Activated CD4-positive, alpha-beta T cell treated with anti-CD3 and anti-CD28 coated beads, Interleukin-2, amount 10 ng/mL, durations not matched to agents 7 days and 5 days (primary cell): ENCODE measurements around the gene SLC22A4. TPM values are rescaled to one million over a fixed set of nuclear protein-coding genes. Genes with fewer than 3 reads are reported as not detected.

Experiments
- CTCF ChIA-PET: fragments of 350-600 bp; sonication (Branson Sonifier 250); formaldehyde crosslinking; loops from one replicate; lab custom pipeline; 2021; ENCODE audit warnings: antibody characterized with exemption; lab: Charles Lee
- POLR2A ChIA-PET: fragments of 350-600 bp; sonication (Branson Sonifier 250); formaldehyde crosslinking; loops from one replicate; lab custom pipeline; 2021; ENCODE audit warnings: antibody characterized with exemption; lab: Charles Lee
- DNase-seq: peaks from one replicate; pipeline ENCODE4 v3.0.0-alpha.2; 2020
- H3K27ac Mint-ChIP-seq: one replicate; pipeline ENCODE4 v1.8.0; 2021; ENCODE audit warnings: mild to moderate bottlenecking, moderate library complexity, mixed read lengths
- H3K27me3 Mint-ChIP-seq: one replicate; pipeline ENCODE4 v1.8.0; 2021; ENCODE audit warnings: mixed read lengths
- H3K36me3 Mint-ChIP-seq: one replicate; pipeline ENCODE4 v1.8.0; 2021; ENCODE audit warnings: low read depth, mixed read lengths
- H3K4me1 Mint-ChIP-seq: one replicate; pipeline ENCODE4 v1.8.0; 2021; ENCODE audit warnings: mixed read lengths
- H3K4me3 Mint-ChIP-seq: one replicate; pipeline ENCODE4 v1.8.0; 2021; ENCODE audit warnings: mild to moderate bottlenecking, moderate library complexity, mixed read lengths
- H3K9me3 Mint-ChIP-seq: one replicate; pipeline ENCODE4 v1.8.0; 2021; ENCODE audit warnings: mixed read lengths
- total RNA-seq, 2 experiments: library from RNA; stranded (reverse); gene quantifications; one replicate each; pipeline ENCODE4 v1.2.3, GENCODE V29; 2021

SLC22A4 gene
- total RNA-seq, 2 experiments from 2014 or later: not detected

DNA sequence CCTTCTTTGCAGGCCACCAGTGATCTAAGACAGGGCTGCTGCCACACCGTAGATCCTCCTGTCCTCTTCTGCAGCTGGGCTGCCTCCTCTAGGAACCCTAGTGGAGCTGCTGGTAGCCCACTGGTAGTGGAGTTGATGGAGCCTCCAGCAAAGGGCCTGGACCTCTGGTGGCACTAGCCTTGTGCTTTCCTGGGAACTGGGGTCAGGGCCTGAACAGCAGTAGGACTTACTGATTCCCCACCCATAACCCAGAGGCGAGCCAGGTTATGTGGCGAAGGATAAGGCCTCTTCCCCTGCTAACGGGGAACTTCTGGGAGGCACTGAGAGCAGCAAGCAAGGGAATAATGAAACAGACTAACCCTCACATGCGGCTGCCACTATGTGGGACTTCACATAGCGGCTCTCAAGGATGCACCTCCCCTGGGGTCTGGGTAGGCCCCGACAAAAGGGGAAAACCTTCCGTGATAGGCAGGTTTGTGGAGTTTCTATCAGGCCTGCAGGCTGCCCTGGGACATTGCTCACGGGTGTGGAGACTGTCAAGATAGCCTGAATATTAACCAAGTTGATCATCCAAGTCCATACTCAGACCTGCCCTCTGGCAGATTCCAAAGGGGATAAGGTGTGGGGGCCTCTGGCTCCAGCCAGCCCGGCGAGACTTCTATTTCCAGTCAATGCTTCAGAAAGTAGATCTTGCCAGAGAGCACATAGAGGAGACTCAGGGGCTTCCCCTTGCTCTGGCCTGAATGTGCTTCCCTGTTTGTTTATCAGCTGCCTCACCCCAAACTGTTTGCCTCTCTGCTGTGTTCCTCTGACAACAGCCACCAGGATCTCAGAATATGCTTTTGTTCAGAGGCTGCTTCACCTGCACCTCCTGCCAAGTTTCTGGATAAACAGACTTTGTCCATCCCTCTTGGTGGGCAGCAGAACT is 7.4 kb downstream of the SLC22A4 start:
- no peak overlapping the region for H3K4me3 Mint-ChIP-seq
- peaks cover 3% of the 10 kb centered on the region for H3K4me1 Mint-ChIP-seq
- DNase-seq: no peak
- H3K9me3 Mint-ChIP-seq: peaks cover 2% of the 10 kb centered on the region
- POLR2A ChIA-PET: no interaction called here
- no peak overlapping the region for H3K27ac Mint-ChIP-seq
- H3K36me3 Mint-ChIP-seq: peaks cover 2% of the 10 kb centered on the region
- CTCF ChIA-PET: interaction anchor here (1.4 kb wide), 1 partner anchor 9 kb away, joined by 3 read pairs; no protein-coding TSS in a partner anchor
- peaks cover 4% of the 10 kb centered on the region for H3K27me3 Mint-ChIP-seq

DNA sequence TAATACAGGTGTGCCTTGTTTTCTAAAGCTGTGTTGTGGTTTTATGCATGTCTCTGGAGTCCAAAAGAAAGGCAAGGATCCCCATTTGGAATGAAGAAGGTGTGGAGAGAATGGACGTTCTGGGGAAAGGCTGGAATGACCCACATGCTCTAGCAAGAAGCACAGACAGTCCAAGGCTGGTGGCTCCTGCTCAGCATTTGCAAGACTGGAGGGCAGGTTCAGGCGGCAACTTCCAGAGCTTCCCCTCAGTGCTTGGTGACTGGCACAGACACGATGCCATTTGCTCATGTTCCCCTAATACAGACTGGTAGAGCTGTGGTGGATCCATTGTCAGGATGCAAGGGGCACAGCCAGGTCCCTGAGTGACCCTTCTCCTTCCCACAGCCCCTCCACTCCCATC is 8.2 kb downstream of the SLC22A4 start:
- CTCF ChIA-PET: interaction anchor here (1.2 kb wide), 1 partner anchor 10 kb away, joined by 6 read pairs; no protein-coding TSS in a partner anchor
- peaks cover 3% of the 10 kb centered on the region for H3K4me1 Mint-ChIP-seq
- peaks cover 2% of the 10 kb centered on the region for H3K9me3 Mint-ChIP-seq
- POLR2A ChIA-PET: no interaction called here
- H3K4me3 Mint-ChIP-seq: no peak overlapping the region
- H3K27me3 Mint-ChIP-seq: peaks cover 4% of the 10 kb centered on the region
- DNase-seq: no peak
- H3K36me3 Mint-ChIP-seq: peaks cover 2% of the 10 kb centered on the region
- H3K27ac Mint-ChIP-seq: no peak overlapping the region

- H3K27ac Mint-ChIP-seq: no peak overlapping the region
- no peak for DNase-seq
- peaks cover 2% of the 10 kb centered on the region for H3K9me3 Mint-ChIP-seq
- no peak overlapping the region for H3K4me3 Mint-ChIP-seq
- H3K4me1 Mint-ChIP-seq: no peaks in the 10 kb centered on the region
- ChIA-PET POLR2A (no interaction called here), CTCF (interaction anchor here (1.2 kb wide), 1 partner anchor 11 kb away, joined by 6 read pairs; no protein-coding TSS in a partner anchor)
- H3K27me3 Mint-ChIP-seq: peaks cover 4% of the 10 kb centered on the region
- H3K36me3 Mint-ChIP-seq: peaks cover 2% of the 10 kb centered on the region
Observed at GRCh38 chr5:132303589-132303988, 9.4 kb downstream of the SLC22A4 start.

DNA sequence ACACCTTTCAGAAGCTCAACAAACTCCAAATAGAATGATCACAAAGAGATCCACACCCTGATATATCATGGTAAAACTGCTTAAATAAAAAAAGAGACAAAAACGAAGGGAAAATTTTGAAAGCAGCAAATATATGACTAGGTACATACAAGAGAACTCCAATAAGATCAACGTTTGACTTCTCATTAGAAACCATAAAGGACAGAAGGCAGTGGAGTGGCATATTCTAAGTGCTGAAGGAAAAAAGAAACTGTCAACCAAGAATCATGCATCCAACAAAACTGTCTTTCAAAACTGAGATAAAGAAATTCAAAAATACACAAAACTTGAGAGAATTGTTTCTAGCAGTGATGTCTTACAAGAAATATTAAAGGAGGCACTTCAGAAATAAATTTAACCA is 11.2 kb downstream of the SLC22A4 start:
- POLR2A ChIA-PET: no interaction called here
- no peak for DNase-seq
- Mint-ChIP-seq H3K36me3 (peaks cover 2% of the 10 kb centered on the region), H3K27ac (no peak overlapping the region), H3K9me3 (peaks cover 2% of the 10 kb centered on the region), H3K27me3 (peaks cover 4% of the 10 kb centered on the region), H3K4me3 (no peak overlapping the region), H3K4me1 (no peaks in the 10 kb centered on the region)
- CTCF ChIA-PET: no interaction called here

DNA sequence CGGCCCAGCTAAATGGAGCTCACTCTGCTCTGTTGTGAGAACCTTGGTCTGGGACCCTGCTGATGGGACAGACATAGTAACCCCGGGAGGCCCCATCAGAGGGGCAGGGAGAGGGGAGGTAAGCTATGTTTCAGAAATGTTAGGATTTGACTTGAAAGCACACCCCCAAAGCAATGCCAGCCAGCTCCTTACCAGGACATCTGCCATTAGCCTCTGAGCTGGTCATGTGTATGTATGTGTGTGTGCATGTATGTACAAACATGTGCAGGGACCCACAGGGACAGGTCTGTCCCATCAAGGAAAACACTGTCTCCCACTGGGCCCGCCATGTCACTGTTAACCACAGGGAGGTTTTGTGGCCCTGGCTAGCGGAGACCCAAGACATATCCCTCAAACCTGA is 14.5 kb downstream of the SLC22A4 start:
- ChIA-PET CTCF (interaction anchor here (1.1 to 1.2 kb wide), 2 partner anchors 13 to 14 kb away, joined by 3 read pairs; no protein-coding TSS in a partner anchor), POLR2A (no interaction called here)
- Mint-ChIP-seq H3K36me3 (peaks cover 2% of the 10 kb centered on the region), H3K9me3 (peaks cover 2% of the 10 kb centered on the region), H3K27ac (no peak overlapping the region), H3K4me1 (no peaks in the 10 kb centered on the region), H3K27me3 (peaks cover 4% of the 10 kb centered on the region), H3K4me3 (no peak overlapping the region)
- DNase-seq: no peak

DNA sequence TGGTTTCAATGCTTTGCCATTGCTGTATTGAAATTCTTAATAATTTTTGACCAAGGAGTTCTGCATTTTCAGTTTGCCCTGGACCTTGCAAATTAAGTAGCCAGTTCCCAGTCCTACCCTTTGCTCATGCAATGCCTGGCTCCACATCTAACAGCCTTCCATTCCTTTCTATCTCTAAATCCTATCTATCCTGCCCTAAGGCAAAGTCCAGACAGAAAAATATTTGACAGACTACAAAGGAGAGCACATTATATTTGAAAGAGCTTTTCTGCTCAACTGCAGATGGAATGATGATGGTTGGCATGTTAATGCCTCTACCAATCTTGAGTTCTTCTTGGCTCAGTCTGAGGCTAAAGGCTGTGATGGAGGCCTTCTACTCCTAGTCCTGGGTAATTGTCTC is 15.5 kb downstream of the SLC22A4 start:
- POLR2A ChIA-PET: no interaction called here
- Mint-ChIP-seq H3K36me3 (peaks cover 2% of the 10 kb centered on the region), H3K27me3 (peaks cover 4% of the 10 kb centered on the region), H3K4me1 (no peaks in the 10 kb centered on the region), H3K27ac (no peak overlapping the region), H3K9me3 (peaks cover 2% of the 10 kb centered on the region), H3K4me3 (no peak overlapping the region)
- DNase-seq: no peak
- CTCF ChIA-PET: interaction anchor here (1.2 to 2.1 kb wide), 2 partner anchors 9 to 13 kb away, joined by 3 to 5 read pairs; no protein-coding TSS in a partner anchor

GRCh38 chr5:132310141-132310834 is 16.1 kb downstream of the SLC22A4 start:
- DNase-seq: no peak
- H3K27me3 Mint-ChIP-seq: peaks cover 3% of the 10 kb centered on the region
- no peaks in the 10 kb centered on the region for H3K4me1 Mint-ChIP-seq
- H3K36me3 Mint-ChIP-seq: peaks cover under 1% of the 10 kb centered on the region
- H3K27ac Mint-ChIP-seq: no peak overlapping the region
- H3K4me3 Mint-ChIP-seq: no peak overlapping the region
- CTCF ChIA-PET: interaction anchor here (0.8 to 2.1 kb wide), 3 partner anchors 9 to 17 kb away, joined by 3 to 5 read pairs (median 3); no protein-coding TSS in a partner anchor
- no peaks in the 10 kb centered on the region for H3K9me3 Mint-ChIP-seq
- POLR2A ChIA-PET: no interaction called here

DNA sequence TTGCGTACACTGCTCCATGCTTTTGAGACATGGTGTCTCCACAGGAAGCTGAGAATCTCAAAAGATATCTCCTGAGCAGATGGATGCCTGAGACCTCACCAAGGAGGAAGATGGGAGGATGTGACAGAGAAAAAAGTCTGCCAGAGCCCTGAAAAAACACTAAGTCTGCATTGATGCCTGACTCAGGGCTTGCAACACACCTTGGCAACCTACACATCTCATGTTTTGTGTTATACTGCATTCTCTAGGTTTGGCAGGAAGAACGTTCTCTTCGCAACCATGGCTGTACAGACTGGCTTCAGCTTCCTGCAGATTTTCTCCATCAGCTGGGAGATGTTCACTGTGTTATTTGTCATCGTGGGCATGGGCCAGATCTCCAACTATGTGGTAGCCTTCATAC is 19.2 kb downstream of the SLC22A4 start:
- no peaks in the 10 kb centered on the region for H3K27me3 Mint-ChIP-seq
- ChIA-PET POLR2A (no interaction called here), CTCF (no interaction called here)
- H3K4me3 Mint-ChIP-seq: no peak overlapping the region
- H3K27ac Mint-ChIP-seq: no peak overlapping the region
- no peaks in the 10 kb centered on the region for H3K36me3 Mint-ChIP-seq
- no peaks in the 10 kb centered on the region for H3K9me3 Mint-ChIP-seq
- no peak for DNase-seq
- H3K4me1 Mint-ChIP-seq: no peaks in the 10 kb centered on the region

DNA sequence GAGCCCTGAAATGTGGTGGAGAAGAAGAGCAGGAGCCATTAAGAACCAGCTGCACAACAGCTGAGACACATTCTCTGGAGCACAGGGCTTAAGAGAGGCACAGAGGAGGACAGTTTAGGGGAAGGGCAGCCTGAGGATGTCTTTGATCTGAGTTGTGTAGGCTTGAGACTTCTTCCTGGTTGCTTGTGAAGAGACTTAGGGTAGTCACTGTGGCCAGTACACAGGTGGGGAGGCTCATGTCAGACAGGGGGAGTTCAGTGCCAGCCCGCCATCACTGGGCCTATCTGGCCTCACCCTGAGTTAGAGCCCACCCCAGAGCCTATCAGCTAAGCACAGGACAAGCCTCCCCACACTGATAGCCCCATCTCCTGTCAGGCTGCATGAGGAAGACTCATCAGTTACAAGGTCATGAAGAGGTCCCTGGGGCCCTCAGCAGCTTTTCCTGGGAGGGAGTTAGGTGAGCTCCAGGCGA is 19.8 kb downstream of the SLC22A4 start:
- no peaks in the 10 kb centered on the region for H3K27me3 Mint-ChIP-seq
- H3K4me3 Mint-ChIP-seq: no peak overlapping the region
- DNase-seq: no peak
- no peak overlapping the region for H3K27ac Mint-ChIP-seq
- ChIA-PET POLR2A (no interaction called here), CTCF (no interaction called here)
- H3K36me3 Mint-ChIP-seq: no peaks in the 10 kb centered on the region
- no peaks in the 10 kb centered on the region for H3K9me3 Mint-ChIP-seq
- H3K4me1 Mint-ChIP-seq: no peaks in the 10 kb centered on the region

DNA sequence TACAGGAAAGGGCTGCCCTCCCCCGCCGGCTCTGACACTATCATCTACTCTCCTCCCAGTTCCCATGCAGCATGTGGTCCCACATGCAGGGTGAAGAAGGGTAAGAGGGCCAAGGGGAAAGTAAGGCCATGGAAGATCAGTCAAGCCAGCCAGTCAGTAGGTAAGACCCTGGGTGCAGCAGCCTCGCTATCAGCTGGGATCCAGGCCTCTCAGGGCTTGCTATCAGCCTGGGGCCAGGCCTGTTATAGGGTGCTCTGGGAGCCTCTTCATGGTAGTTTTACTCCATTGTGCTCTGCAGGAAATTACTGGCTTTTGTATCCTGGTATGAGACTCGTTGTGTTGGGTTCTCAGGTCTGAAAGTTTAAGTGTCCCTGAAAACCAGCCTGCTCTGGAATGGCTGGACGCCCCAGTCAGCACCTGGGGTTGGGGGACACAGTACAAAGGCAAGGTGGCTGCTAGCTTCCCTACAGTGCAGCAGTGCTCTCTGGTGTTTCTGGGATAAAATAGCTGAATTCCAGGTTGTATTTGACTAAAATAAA is 21.4 kb downstream of the SLC22A4 start:
- no peaks in the 10 kb centered on the region for H3K36me3 Mint-ChIP-seq

GRCh38 chr5:132319975-132320374 is 25.8 kb downstream of the SLC22A4 start:
- Mint-ChIP-seq H3K4me1 (no peaks in the 10 kb centered on the region), H3K27ac (no peak overlapping the region), H3K4me3 (no peak overlapping the region), H3K36me3 (no peaks in the 10 kb centered on the region), H3K9me3 (no peaks in the 10 kb centered on the region), H3K27me3 (no peaks in the 10 kb centered on the region)
- no peak for DNase-seq
- POLR2A ChIA-PET: no interaction called here
- CTCF ChIA-PET: no interaction called here

More for the DNA sequence above, 21.4 kb downstream of the SLC22A4 start:
- Mint-ChIP-seq H3K27ac (no peak overlapping the region), H3K9me3 (no peaks in the 10 kb centered on the region), H3K27me3 (no peaks in the 10 kb centered on the region), H3K4me1 (no peaks in the 10 kb centered on the region), H3K4me3 (no peak overlapping the region)
- ChIA-PET CTCF (interaction anchor here (1.2 kb wide), 1 partner anchor 20 kb away, joined by 3 read pairs; no protein-coding TSS in a partner anchor), POLR2A (interaction anchor here (0.5 kb wide), 1 partner anchor 699 kb away, joined by 4 read pairs; no protein-coding TSS in a partner anchor)
- no peak for DNase-seq

- H3K27ac Mint-ChIP-seq: no peak overlapping the region
Observed at GRCh38 chr5:132321109-132321721, 27.0 kb downstream of the SLC22A4 start.

More at GRCh38 chr5:132321109-132321721, 27.0 kb downstream of the SLC22A4 start:
- Mint-ChIP-seq H3K4me1 (no peaks in the 10 kb centered on the region), H3K27me3 (no peaks in the 10 kb centered on the region), H3K9me3 (no peaks in the 10 kb centered on the region), H3K36me3 (no peaks in the 10 kb centered on the region), H3K4me3 (no peak overlapping the region)
- no peak for DNase-seq
- ChIA-PET POLR2A (no interaction called here), CTCF (interaction anchor here (0.8 to 1.2 kb wide), 2 partner anchors 13 to 29 kb away, joined by 3 read pairs; no protein-coding TSS in a partner anchor)
